HuH-7 (cell line): ENCODE measurements around the gene ANAPC15.
"Not testable (repeated sequence)": the region's sequence is repeated elsewhere in the genome, so short reads cannot be mapped to it uniquely, and the experiment has no call there.

Experiments used
- DNase-seq: peaks from one replicate; pipeline ENCODE4 v3.0.0; 2011; ENCODE audit warnings: low spot score

Gene ANAPC15

DNA sequence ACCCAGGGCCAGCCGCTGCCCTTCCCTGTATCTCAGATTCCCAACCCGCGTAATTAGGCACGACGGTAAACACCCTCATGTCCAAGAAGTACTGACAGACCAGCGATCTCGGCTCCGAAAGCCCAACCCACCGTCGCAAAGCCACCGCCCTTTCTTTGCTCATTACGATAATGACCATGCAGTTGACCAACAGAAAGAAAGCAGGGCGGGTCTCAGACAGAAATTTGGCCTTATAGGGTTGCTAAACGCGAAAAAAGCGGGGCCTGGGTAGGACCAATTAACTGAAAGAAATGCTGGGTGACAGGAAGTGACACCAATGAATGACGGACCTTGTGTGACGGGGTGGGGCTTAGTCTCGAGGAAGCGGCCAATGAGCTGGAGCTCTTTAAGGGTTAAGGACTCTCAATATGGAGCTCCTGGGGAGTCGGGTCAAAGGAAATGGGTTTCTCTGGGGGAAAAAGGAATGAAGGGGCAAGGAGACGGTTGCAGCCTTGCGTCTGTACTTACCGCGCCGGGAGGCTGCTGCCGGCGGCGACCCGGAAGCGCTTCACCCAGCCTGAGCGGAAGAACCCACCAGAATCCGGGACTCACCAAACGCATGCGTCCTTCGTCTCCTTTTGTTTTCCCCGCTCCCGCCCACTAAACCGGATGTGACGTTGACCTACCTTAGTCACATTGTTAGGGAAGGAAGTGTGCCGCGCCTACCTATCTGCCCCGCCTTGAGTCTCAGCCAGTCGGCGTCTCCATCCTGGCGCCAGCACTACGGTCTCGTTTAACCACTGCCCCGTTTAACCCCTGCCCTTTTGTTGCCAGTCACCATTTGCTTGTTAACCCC is at the start of gene ANAPC15:
ANAPC15 (minus strand) TSS at position 553 of the 835 bp plus-strand sequence. CDS start 1,419 bp downstream, outside the sequence.
- peak; percentile 71 for DNase-seq

DNA sequence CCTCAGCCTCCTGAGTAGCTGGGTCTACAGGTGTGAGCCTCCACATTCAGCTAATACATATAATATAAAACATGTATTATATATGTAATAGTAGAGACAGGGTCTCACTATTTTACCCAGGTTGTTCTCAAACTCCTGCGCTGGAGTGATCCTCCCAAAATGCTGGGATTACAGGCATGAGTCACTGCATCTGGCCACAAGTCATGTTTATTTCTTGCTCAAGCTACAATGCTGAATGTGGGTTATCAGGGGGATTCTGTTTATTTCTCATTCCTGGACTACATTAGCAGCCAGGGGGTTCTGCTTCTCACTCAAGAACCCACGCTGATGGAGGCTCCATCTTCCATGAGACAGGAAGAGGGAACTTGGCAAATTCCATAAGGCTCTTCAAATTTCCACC is 47.8 kb upstream of the ANAPC15 start:
- DNase-seq: no peak

DNA sequence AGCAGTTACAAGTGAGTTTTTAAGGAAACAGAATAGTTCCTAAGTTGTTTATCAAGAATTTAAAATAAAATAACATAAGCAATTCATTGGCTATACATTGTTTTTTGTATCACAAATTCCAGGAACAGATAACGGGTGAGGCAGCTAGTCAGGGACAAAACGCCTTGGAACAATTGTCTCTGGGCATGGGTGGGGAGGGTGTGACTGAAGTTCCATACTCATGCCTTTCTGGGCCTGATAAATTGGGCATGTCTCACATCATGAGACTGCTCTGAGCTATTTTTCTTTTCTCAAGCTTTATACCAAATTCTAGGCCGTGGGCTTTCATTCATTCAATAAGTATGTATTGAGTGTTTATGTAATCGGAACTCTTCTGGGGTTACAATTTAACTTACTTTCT is 44.6 kb upstream of the ANAPC15 start:
- no peak for DNase-seq

DNA sequence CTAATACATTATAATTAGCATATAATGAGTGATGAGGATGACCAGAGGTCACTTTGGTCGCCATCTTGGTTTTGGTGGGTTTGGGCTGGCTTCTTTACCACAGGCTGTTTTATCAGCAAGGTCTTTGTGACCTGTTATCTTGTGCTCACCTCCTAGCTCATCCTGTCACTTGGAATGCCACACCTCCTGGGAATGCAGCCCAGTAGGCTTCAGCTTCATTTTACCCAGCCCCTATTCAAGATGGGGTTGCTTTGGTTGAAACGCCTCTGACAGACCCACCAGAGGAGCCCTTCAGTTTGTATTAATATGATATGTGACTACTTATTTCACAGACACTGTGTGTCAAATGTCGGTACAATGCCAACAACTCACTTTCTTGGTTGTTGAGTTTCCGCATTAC is 43.3 kb upstream of the ANAPC15 start:
- no peak for DNase-seq

DNA sequence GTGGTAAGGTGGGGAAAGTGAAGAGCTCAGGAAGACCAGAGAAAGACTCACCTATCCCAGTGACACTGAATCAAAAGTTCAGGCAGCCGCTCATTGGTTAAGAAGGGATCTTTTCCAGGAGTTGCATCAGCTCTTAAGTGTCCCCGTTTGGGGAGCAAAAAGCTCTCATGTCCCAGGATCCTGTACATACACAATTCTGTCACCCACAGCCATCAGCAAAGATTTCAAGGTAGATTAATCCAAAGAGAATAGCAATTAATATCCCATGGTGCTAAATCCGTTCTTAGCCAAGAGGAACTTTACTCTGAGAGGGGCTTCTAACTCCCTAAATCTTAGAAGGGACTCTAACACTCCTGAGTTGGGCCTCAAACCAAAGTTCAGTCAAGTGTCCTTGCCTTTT is 42.3 kb upstream of the ANAPC15 start:
- DNase-seq: no peak

DNA sequence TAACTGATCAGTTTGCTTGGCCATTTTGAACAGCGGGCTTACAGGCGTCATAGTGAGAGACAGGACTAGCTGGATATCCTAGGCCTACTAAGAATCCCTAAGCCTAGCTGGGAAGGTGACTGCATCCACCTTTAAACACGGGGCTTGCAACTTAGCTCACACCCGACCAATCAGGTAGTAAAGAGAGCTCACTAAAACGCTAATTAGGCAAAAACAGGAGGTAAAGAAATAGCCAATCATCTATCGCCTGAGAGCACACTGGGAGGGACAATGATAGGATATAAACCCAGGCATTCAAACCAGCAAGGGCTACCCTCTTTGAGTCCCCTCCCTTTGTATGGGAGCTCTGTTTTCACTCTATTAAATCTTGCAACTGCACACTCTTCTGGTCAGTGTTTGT is 41.4 kb upstream of the ANAPC15 start:
- not testable (repeated sequence) for DNase-seq

DNA sequence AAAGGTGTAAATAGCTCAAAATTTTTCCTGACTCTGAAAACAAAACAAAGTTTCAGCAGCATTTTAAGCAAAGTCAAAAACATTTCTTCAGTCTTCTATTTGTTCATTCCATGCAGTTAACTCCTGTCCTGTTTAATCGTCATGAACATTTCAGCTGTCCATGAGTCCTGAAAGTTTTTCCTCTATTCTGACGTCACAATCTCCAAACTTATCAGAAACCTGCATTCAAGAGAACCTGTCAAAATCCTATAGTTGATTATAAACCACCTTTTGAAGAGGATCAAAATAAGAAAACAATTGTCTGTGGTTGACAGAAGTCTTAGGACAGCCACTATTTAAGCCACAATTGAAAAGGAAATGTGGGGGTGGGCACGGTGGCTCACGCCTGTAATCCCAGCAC is 38.4 kb upstream of the ANAPC15 start:
- DNase-seq: no peak

DNA sequence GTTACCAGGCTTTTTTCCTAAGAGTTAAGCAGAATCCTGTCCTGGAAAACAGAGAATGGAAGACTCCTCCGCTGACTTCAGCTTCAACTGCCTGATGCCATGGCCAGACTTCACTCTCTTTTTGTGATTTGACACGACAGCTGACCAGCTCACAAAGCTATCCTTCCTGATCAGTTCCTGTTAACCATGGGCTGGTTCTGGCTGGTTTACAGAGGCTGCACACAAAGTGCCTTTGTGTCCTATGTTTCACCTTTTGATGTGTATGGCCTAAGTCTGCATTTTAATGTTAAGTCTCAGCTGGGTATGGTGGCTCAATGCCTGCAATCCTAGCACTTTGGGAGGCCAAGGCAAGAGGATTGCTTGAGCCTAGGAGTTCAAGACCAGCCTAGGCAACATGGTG is 34.1 kb upstream of the ANAPC15 start:
- DNase-seq: no peak

DNA sequence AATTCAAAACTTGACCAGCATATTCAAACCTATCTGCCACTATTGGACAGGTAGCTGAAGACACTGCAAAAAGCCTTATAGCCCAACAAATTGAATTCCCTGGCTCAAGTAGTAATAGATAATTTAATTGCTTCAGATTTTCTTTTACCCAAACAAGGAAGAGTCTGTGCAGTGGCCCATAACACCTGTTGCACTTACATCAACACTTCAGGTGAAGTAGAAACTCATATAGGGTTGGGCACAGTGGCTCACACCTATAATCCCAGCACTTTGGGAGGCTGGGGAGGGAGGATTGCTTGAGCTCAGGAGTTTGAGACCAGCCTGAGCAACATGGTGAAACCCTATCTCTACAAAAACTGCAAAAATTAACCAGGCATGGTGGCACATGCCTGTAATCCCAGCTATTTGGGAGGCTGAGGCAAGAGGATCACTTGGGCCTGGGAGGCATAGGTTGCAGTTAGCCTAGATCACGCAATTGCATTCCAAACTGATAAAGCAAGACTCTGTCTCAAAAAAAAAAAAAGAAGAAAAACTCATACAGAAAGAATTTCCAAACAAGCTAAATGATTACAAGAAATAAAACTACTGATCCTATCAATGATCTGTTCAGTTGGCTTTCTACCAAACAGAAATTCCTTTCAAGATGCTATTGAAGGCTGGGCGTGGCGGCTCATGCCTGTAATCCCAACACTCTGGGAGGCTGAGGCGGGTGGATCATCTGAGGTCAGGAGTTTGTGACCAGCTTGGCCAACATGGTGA is 32.5 kb upstream of the ANAPC15 start:
- no peak for DNase-seq

DNA sequence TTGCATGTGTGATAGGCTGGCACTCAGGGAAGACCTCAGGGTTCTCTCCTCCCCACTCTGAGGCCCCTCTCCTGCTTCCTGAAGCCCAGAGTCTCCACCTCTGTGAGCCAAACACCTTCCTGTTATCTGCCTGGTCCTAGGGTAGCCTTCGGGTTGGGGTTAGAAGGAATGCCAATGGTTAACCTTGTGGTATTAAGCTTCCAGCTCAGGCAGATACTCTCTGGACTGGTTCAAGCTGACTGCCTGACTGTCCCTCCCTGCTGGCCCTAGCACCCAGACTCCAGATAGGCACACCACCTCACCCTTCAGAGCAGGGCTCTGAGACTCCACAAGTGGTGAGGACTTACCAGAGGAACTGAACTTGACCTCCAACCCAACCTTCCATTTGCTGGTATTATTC is 30.0 kb upstream of the ANAPC15 start:
- not testable (repeated sequence) for DNase-seq

DNA sequence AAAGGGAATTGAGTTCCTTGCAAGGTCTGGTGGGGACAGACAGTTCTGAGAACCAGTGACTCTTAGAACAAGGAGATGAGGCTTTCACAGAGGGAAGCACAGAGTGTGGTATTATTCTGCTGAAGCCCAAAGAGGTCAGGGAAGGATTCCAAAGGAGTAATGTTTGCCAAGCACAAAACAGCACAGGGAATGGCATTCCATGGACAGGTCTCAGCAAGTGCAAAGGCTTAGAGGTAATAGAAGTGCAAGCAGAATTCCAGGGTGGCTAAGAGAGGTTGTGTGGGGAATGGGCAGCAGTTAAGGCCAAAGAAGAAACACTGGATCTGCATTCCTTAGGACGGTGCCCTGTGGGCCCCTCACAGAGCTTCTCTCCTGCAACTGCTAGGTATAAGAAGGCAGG is 29.6 kb upstream of the ANAPC15 start:
- not testable (repeated sequence) for DNase-seq

DNA sequence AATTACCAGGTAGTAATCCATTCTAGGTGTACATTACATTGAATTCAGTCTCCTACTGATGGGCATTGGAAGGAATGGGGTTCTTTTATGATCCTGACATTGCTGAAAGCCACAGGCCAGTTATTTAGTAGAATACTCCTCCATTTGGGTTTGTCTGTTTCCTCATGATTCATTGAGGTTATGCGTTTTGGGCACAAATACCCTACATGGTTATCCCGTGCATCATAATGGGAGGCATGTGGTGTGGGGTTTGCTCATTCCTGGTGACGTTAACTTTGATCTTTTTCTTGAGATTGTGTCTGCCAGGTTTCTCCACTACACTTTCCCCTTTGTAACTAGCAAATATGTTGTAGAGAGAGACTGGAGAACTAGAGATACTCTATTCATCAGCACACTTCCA is 28.6 kb upstream of the ANAPC15 start:
- no peak for DNase-seq

DNA sequence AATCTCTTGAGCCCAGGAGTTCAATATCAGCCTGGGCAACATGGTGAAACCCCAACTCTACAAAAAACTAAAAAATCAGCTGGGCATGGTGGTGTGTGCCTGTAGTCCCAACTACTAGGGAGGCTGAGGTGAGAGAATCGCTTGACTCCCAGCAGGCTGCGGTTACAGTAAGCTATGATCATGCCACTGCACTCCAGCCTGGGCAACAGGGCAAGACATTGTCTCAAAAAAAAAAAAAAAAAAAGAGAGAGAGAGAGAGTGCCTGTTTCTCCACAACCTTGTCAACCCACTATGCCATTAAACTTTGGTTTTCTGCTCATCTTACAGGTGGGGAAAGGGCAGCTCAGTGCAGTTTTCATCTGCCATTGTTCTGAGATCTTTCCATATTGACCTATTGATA is 28.2 kb upstream of the ANAPC15 start:
- DNase-seq: no peak

DNA sequence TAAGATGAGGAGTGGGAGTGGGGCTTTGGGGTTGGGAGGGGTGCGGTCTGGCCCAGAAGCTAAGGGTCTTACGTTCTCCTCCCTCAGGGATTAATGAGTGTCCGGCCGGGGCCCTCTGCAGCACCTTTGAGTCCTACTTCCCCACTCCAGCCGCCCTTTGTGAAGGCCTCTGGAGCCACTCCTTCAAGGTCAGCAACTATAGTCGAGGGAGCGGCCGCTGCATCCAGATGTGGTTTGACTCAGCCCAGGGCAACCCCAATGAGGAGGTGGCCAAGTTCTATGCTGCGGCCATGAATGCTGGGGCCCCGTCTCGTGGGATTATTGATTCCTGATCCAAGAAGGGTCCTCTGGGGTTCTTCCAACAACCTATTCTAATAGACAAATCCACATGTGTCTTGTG is 27.0 kb upstream of the ANAPC15 start:
- DNase-seq: no peak

DNA sequence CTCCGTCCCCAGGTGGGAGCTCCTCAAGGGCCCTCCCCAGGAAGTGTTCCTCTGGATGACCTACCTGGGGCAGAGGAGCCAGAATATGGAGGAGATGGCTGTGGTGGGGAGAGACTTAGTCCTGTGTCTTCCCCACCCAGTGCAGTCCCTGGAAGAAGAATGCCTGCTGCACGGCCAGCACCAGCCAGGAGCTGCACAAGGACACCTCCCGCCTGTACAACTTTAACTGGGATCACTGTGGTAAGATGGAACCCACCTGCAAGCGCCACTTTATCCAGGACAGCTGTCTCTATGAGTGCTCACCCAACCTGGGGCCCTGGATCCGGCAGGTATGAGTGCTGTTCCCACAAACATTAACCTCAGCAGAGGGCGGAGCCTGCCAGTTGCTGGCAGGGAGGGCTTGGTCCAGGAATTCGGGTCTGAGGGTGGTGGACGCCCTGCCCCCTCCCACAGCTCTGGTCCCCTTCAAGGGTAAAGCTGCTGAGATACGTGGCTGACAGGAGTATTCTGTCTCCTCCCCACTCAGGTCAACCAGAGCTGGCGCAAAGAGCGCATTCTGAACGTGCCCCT is 26.4 kb upstream of the ANAPC15 start:
- no peak for DNase-seq

DNA sequence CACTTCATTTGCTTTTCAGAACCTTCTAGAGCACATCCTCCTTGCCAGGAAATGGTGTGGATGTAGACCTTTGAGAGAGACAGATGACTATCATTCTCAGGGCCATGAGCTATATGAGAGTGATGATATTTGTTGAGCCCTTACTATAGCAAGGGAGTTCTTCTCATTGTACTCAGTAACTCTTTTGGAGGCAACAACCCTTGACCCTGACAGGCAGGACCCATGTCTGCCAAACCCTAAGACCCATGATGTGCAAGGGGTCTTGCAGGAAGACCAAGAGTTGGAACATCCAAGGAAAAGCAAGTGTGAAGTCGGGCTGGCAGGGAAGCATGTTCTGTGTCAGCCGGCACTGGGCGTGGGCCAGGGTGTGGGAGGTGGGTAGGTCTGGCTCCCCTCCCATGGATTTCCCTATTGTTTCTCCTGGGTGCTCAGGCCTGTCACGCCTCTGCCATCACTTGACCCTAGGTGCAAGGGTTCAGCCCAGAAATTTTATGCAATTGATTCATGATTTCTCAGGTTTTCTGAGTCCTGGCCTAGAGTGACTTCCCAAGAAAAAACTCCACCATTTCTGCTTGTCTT is 24.3 kb upstream of the ANAPC15 start:
- no peak for DNase-seq

DNA sequence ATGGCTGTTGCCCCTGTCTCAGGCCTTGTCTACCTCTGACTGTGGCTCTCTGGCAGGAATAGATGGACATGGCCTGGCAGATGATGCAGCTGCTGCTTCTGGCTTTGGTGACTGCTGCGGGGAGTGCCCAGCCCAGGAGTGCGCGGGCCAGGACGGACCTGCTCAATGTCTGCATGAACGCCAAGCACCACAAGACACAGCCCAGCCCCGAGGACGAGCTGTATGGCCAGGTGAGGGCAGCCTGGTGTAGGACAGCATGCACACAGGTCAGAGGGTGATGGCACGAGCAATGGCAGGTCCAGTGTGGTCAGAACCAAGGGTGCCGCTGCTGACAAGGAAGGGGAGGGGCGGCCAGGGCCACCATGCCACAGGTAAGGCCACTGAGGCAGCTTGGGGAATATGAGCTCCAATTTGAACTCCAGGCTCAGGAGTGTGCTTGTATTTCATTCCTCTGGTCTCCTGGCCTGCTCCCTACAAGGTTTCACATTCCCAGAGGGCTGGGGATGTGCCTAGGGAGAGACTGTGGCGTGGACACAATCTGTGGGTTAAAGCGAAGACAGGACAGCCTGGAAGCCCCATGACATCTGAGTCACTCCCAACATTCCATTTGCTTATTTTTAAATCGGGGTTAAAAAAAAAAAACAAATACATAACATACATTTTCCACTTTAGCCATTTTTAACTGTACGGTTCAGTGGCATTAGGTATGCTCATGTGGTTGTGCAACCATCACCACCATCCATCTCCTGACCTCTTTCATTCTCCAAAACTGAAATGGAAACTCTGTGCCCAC is 23.6 kb upstream of the ANAPC15 start:
- DNase-seq: no peak

DNA sequence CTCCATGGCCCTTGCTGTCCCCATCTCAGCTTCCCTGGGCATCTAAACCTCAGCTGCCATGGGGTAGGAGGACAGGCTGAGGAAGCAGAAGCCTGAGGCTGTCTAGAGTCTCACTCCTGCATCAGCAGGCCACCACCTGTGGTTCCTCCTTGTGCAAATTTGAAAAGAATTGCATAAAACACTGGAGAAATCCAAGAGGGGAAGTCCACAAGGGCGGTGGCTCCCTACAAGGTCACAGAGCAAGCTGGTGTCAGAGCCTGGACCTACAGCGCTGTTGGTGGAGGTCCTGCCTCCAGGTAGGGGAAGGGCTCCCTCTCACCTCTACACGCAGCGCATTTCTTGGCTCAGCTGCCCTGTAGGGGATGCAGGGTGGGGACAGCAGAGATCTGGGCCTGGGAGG is 23.0 kb upstream of the ANAPC15 start, which contains the start of gene FOLR3:
FOLR3 (plus strand) TSS at position 253 of the 400 bp plus-strand sequence. CDS start 228 bp downstream, outside the sequence.
- DNase-seq: not testable (repeated sequence)

DNA sequence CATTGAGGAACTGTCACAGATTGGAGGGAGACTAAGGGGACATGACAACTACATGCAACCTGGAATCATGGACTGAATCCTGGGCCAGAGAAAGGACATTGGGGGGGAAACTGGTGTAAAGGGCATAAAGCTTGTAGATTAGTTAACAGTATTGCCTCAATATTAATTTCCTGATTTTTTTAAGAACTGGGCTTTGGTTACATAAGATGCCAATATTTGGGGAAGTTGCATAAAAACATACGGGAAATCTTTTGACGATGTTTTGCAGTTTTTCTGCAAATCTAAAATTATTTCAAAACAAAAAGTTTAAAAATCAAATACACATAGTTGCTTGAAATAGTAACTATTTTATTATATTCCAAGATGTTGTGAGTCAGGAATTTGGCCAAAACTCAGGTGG is 20.2 kb upstream of the ANAPC15 start:
- no peak for DNase-seq

DNA sequence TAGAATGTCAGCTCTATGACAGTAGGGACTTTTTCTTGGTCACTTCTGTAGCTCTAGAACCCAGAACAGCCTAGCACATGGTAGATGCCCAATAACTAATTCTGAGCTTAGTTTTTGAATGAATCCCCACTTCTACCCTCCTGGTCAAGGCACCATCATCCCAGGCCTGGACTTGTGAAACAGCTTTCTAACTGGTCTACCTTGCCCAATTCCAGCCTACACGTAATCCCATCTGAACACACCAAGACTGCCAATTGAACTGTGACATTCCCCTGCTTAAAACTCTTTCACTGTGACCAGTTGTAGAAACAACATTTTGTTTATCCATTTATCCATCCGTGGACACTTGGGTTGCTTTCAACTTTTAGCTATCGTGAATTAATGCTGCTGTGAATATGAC is 16.9 kb upstream of the ANAPC15 start:
- no peak for DNase-seq

DNA sequence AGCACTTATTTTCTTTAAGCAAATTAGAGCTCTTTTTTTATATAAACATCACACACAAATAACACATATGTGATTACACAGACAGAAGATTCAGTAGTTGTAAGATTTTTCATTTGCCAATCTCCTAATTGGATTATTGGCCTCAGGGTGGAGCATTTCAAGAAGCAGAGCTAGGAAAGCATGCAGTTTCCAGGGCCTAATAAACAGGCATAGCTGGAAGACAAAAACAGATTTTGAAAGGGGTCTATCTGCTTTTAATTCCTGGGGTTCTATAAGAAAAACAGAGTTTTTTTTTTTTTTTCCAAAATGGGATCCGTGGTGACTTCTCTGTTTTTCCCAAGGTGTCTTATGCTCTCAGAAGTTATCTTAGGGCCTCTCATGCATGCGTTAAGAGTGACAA is 15.4 kb upstream of the ANAPC15 start:
- no peak for DNase-seq

DNA sequence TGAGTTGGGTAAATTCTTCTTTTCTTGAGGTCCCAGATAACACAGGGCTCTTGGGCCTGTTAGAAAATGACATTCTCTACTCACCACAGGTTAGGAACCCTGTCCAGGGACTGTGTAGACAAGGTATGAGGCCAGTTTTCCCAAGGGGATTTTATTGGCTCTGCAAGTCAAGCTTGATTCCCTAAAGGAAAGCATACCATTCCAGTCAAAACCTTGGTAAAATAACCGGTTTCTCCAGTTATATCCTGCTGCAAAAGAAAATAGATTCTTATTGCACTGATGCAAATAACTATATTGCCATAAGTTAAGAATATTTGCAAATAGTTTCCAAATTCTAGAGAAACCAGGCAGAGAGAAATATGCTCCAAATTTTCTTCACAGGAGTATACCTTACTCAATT is 13.5 kb upstream of the ANAPC15 start:
- no peak for DNase-seq
